Ovary (tissue), 9 donors: ENCODE data around the gene PCSK5. TPM values are rescaled to one million over a fixed set of nuclear protein-coding genes. Genes with fewer than 3 reads are reported as not detected.

Experiments
- DNase-seq, 5 donors: peaks; one replicate each; pipeline ENCODE4 v3.0.0-alpha.2; 2019 to 2020
- H3K27ac ChIP-seq, 2 donors: fragments of 200-600 bp; one replicate each; pipeline versions ENCODE4 v1.5.1 to v1.8.0; 2019 to 2022
- H3K27me3 ChIP-seq: fragments of 200-600 bp; one replicate; pipeline ENCODE4 v1.8.0; 2022
- H3K36me3 ChIP-seq: fragments of 200-600 bp; sonication (generic); one replicate; pipeline ENCODE4 v1.5.1; 2019
- H3K4me1 ChIP-seq: one replicate; pipeline ENCODE4 v1.8.1; 2013; ENCODE audit warnings: mild to moderate bottlenecking, moderate library complexity; ENCODE audit not compliant: insufficient read depth
- H3K4me3 ChIP-seq: fragments of 200-600 bp; sonication (generic); one replicate; pipeline ENCODE4 v1.5.1; 2017
- H3K9me3 ChIP-seq, 2 donors: fragments of 200-600 bp in 1 of 2; sonication (generic) in 1 of 2; one replicate each; pipeline versions ENCODE4 v1.5.1 to v1.8.1; 2013 to 2019; ENCODE audit warnings: mild to moderate bottlenecking in 1 of 2, moderate library complexity in 1 of 2
- EP300 ChIP-seq: sonication (generic); formaldehyde crosslinking; IDR thresholded peaks from one replicate; pipeline ENCODE4 v1.6.1; 2017; ENCODE audit warnings: antibody characterized with exemption
- POLR2A ChIP-seq: fragments of 450-650 bp; IDR thresholded peaks from one replicate; pipeline ENCODE4 v1.6.1; 2017; ENCODE audit warnings: antibody characterized with exemption, mild to moderate bottlenecking, moderate library complexity
- WGBS, 3 donors: extraction: QIAGEN DNeasy Blood & Tissue Kit in 1 of 3; methylation state at CpG; one replicate each; pipeline versions ENCODE4 v1.1.5 to v1.1.7; 2013 to 2017; 5-methylcytosine and 5-hydroxymethylcytosine counted together
- intact Hi-C, 4 donors: fragments of 100-400 bp; cut with DNase I; formaldehyde crosslinking; loops; one replicate each; pipeline versions ENCODE4 v1.11.0 to v1.15.1; 2022 to 2023
- polyA plus RNA-seq, 2 donors: library from polyadenylated mRNA; stranded (reverse); fragments of 200-250 nt in 1 of 2; fragments of 350-450 nt in 1 of 2; fragmentation: Illumina TruSeq in 1 of 2; extraction: RNeasy Lipid Tissue Mini Kit (QIAGEN cat#74804) in 1 of 2; gene quantifications; one replicate each; pipeline ENCODE4 v1.2.3, GENCODE V29; 2013 to 2014
- total RNA-seq, 7 donors: library from RNA; depleted of rRNA in 2 of 7; stranded (reverse); fragments of >200 nt in 2 of 7; fragmentation: NEBNext Ultra II Directional in 3 of 7; extraction: Animal tissue kit (Norgen Biotek cat#: 25700) in 3 of 7; gene quantifications; one replicate each; pipeline versions ENCODE4 v1.1.0 to v1.2.4, GENCODE V29; 2016 to 2023
- TF ChIP-seq, protein P1 (sequence below), 3 donors: fragments of 450-650 bp in 2 of 3; fragments of 200-600 bp in 1 of 3; IDR thresholded peaks; one replicate each; pipeline versions ENCODE4 v1.5.1 to v1.8.0; 2016 to 2022; ENCODE audit warnings: antibody characterized with exemption in 3 of 3, mild to moderate bottlenecking in 1 of 3
- donor health status: DM: no; HTN: no; CAD: no; lungs with moderate emphysema.
- donor health status: DM: no; HTN: no; CAD: no.
- donor health status: Bipolar disorder and iron deficiency.
- donor health status: DM: yes; HTN: yes; CAD: no.
- donor health status: DM: no; HTN: no; CAD: no.
- donor health status: DM: yes; HTN: yes; CAD: no.

The PCSK5 gene
- total and polyA plus RNA-seq, 9 donors, result 12.7 to 41.8 (median 28.3) TPM

DNA sequence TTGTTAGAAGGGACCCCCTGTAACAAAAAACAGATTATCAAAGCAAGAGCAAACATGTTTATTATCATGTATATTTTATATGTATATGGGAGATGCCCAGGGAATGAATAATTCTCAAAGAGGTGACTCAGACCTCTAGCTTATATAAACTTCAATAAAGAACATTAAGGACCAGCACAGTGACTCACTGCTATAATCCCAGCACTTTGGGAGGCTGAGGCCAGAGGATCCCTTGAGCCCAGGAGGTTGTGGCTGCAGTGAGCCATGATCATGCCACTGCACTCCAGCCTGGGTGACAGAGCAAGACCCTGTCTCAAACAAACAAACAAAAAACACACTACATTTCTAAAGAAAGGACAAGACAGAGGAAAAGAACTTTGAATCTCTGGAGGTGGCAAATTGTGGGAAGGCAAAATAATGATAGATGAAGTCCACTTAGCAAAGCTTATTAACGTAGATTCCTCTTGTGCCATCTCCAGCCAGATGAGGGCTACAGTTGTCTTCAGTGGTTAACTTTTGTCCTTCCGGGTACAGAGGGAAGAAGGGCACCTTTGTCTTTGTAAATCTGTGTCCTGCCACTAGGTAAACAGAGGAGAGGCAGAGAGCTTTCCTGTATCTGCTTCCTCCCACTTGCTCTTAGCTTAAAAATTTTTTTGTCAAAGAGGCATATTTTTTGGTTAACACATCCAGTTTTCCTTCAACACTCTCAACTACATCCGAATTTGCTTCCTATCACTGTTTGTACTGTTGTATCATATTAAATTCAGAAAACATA lies 511.3 kb downstream of the PCSK5 start:
- no peak overlapping the region for H3K27ac ChIP-seq
- DNase-seq, result no peak
- no peaks in the 10 kb centered on the region for H3K27me3 ChIP-seq
- 65 to 73% (median 73%) methylated on average over 3 of the region's 3 CpGs for WGBS, 3 donors
- TF ChIP-seq POLR2A, result no peak
- no peak overlapping the region for H3K4me3 ChIP-seq
- H3K9me3 ChIP-seq, result no peaks in the 10 kb centered on the region
- intact Hi-C loops, result loop anchor here in 1 of 4 donors (10.0 kb wide), 1 partner anchor 303 kb away; no protein-coding TSS in a partner anchor
- no peaks in the 10 kb centered on the region for H3K4me1 ChIP-seq
- H3K36me3 ChIP-seq, result no peaks in the 10 kb centered on the region

DNA sequence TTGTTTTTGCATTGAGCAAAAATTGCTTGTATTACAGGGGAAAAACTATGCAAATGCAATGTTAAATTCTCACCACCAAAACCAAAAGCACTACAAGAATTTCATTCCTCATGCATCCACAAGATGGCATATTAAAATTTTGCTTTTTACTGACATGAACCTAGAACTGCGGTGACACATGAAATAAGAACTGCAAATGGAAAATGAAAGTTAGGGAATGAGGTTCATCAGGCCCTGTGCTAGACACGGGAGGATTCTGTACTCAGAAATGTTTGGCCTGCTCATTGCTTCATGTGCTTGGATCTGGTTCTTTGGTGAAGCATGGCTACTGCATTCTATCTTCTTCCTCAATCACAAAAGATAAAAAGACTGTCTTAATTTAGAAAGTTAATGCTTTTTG lies 512.9 kb downstream of the PCSK5 start:
- H3K36me3 ChIP-seq, result no peaks in the 10 kb centered on the region
- H3K4me3 ChIP-seq, result no peak overlapping the region
- TF ChIP-seq, protein P1, sequence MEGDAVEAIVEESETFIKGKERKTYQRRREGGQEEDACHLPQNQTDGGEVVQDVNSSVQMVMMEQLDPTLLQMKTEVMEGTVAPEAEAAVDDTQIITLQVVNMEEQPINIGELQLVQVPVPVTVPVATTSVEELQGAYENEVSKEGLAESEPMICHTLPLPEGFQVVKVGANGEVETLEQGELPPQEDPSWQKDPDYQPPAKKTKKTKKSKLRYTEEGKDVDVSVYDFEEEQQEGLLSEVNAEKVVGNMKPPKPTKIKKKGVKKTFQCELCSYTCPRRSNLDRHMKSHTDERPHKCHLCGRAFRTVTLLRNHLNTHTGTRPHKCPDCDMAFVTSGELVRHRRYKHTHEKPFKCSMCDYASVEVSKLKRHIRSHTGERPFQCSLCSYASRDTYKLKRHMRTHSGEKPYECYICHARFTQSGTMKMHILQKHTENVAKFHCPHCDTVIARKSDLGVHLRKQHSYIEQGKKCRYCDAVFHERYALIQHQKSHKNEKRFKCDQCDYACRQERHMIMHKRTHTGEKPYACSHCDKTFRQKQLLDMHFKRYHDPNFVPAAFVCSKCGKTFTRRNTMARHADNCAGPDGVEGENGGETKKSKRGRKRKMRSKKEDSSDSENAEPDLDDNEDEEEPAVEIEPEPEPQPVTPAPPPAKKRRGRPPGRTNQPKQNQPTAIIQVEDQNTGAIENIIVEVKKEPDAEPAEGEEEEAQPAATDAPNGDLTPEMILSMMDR (IDR thresholded peaks at IDR 0.05), result peak in 2 of 3 donors; percentile 34 to 46
- TF ChIP-seq POLR2A, result no peak
- no peak for DNase-seq
- H3K9me3 ChIP-seq, result no peaks in the 10 kb centered on the region
- H3K27ac ChIP-seq, result no peak overlapping the region
- no peaks in the 10 kb centered on the region for H3K4me1 ChIP-seq
- 0 to 3% (median 1%) methylated on average over 2 of the region's 2 CpGs for WGBS, 3 donors
- H3K27me3 ChIP-seq, result no peaks in the 10 kb centered on the region
- intact Hi-C loops, result loop anchor here in 1 of 4 donors (10.0 kb wide), 1 partner anchor 301 kb away; no protein-coding TSS in a partner anchor

DNA sequence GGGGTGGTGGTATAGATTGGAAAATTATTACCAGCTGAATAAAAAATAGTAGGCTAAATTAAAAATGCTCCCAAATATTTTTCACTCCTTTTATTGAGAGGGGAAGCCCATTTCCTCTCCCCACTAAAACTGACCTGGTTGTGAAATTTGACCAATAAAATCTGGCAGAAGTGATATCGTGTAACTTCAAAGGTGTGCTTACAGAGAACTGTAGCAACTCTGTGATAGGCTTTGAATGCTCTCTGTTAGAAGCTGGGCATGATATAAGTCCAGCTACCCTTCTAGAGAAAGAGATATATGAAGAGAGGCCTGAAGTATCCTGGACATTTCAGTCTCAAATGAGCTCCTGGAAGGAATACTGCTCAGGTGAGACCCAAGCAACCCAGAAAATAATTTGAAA lies 513.9 kb downstream of the PCSK5 start:
- no peak for DNase-seq
- no peak overlapping the region for H3K27ac ChIP-seq
- 78 to 87% (median 83%) methylated on average over 1 of the region's 1 CpG for WGBS, 3 donors
- no peak overlapping the region for H3K4me3 ChIP-seq
- H3K9me3 ChIP-seq, result no peaks in the 10 kb centered on the region
- intact Hi-C loops, result loop anchor here in 1 of 4 donors (10.0 kb wide), 1 partner anchor 300 kb away; no protein-coding TSS in a partner anchor
- H3K36me3 ChIP-seq, result no peaks in the 10 kb centered on the region
- H3K4me1 ChIP-seq, result no peaks in the 10 kb centered on the region
- no peaks in the 10 kb centered on the region for H3K27me3 ChIP-seq
- TF ChIP-seq POLR2A (no peak), EP300 (no peak)
- TF ChIP-seq, protein P1 (IDR thresholded peaks at IDR 0.05), result no peak

DNA sequence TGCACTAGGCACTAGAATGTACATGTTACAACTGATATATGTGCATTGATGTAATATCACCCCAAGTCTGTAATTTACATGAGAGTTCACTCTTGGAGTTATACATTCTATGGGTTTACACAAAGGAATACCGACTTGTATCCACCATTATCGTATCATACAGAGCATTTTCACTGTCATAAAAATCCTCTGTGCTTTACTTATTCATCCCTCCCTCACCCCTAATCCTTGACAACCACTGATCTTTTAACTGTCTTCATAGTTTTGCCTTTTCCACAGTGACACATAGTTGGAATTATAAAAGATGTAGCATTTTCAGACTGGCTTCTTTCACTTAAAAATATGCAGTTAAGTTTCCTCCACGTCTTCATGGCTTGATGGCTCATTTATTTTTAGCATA lies 514.9 kb downstream of the PCSK5 start:
- Histone ChIP-seq H3K4me1 (no peaks in the 10 kb centered on the region), H3K4me3 (no peak overlapping the region), H3K9me3 (no peaks in the 10 kb centered on the region), H3K27ac (no peak overlapping the region), H3K27me3 (no peaks in the 10 kb centered on the region), H3K36me3 (no peaks in the 10 kb centered on the region)
- intact Hi-C loops, result loop anchor here in 1 of 4 donors (10.0 kb wide), 1 partner anchor 299 kb away; no protein-coding TSS in a partner anchor
- no peak for DNase-seq
- 66 to 73% (median 71%) methylated on average over 3 of the region's 3 CpGs for WGBS, 3 donors
- TF ChIP-seq, protein P1 (IDR thresholded peaks at IDR 0.05), result no peak
- TF ChIP-seq EP300 (no peak), POLR2A (no peak)

DNA sequence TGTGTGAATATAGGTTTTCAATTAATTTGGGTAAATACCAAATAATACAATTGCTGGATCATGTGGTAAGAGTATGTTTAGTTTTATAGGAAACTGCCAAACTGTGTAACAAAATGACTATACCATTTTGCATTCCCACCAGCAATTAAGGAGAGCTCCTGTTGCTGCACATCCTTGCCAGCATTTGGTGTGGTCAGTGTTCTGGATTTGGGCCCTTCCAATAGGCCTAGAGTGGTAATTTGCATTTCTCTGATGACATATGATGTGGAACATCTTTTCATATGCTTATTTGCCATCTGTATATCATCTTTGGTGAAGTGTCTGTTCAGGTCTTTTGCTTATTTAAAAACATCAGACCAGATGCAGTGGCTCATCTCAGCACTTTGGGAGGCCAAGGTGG lies 515.4 kb downstream of the PCSK5 start:
- Histone ChIP-seq H3K27me3 (no peaks in the 10 kb centered on the region), H3K4me3 (no peak overlapping the region), H3K36me3 (no peaks in the 10 kb centered on the region), H3K4me1 (no peaks in the 10 kb centered on the region), H3K9me3 (no peaks in the 10 kb centered on the region), H3K27ac (no peak overlapping the region)
- DNase-seq, result no peak
- intact Hi-C loops, result loop anchor here in 1 of 4 donors (10.0 kb wide), 1 partner anchor 299 kb away; no protein-coding TSS in a partner anchor
- TF ChIP-seq, protein P1 (IDR thresholded peaks at IDR 0.05), result no peak
- TF ChIP-seq EP300 (no peak), POLR2A (no peak)
